NCI-H1105 treated with DMSO at 0.1 percent for 48 hours (cell line): Measurements from ENCODE around the gene MAOB.
A peak's percentile ranks its signal among the peaks of the same experiment; 100 is the strongest.
"Not testable (repeated sequence)": the region's sequence is repeated elsewhere in the genome, so short reads cannot be mapped to it uniquely, and the experiment has no call there.

Experiments
- DNase-seq: peaks from one replicate; lab custom pipeline; 2025; lab: John Stamatoyannopoulos, UW

The MAOB gene

DNA sequence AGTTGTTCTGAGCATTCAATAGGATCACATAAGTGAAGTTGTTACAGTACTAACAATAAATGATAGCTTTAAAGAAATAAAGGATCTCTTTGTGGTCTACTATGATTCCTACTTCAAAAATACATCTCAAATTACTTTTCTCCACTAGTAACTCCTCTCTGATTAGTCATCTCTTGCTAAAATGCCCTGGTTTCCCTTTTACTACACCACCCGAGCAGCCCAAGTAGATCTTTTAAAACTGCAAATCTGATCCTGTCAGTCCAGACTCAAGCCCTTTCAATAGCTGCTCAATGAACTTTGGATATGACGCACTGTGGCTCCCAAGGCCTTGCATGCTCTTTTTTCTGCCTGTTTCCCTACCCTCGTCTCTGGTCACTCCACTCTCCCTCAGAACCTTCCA, 128.6 kb downstream of the MAOB start:
- DNase-seq: no peak

DNA sequence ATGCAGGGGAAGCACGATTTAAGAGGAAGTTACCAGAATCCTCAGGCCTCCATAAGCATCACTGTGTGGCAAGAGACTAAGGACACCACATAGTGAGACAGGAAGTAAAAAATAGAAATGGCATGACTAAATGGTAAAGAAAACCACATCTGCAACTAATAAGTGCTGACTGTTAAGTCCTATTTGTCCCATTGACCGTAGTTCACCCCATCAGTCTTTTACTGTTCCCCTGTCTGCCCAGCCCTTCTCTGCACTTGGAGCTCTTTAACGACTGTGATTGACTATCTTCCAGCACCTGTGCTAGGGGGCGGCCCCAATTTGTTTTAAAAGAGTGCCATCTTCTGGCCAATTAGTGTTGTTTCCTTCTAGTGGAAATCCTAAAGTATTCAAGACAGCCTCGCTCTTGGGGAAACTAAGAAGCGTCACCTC, 132.0 kb downstream of the MAOB start:
- DNase-seq: peak; percentile 54

DNA sequence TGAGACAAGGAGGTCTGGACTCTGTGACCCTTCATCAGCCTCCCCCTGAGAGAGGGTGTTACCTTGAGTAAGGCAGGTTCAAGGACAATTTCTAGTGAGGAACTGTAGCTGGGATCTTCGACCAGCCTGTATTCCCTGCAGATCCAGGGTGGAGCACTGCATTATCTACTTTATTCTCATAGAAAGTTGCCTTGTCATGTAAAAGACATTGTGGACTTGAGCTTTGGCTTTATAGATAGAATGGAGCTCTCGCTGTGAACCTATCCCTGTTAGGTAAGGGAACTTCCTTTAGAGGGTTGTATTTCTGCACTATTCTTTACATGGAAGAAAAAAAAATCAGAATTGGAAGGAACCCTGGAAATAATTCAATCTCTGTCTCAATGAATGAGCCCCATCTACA, 134.8 kb downstream of the MAOB start:
- no peak for DNase-seq

DNA sequence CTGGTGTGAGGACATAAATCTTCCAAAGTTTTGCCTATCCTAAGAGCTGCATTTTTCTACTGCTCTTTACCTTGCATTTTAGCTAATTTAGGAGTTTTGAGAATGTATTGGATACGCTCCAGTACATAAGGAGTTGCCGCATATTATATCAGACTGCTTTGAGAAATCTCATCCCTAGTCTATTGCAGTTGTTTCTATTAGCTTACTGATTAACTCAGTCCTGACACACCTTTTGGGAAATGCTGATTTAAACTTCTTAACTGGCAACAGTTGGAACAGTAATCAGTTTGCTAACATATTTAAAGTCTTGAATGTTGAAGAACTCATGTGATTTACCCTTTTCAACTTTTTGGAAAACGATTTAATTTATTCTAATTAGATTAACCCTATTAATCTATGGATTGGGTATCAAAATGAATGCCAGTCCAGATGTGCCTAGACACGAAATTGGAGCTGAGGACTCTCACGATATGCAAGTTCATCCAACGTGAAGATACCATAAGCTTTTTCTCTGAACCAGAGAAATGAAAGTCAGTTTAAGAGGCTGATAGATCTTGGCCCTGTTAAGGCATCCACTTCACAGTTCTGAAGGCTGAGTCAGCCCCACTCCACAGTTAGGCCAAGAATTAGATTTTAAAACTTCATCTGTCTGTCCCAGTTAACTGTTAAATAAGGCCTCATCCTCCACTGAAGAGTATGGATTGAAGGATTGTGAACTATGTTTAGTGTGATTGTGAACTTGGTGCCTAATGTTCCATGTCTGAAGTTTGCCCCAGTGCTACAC, 136.1 kb downstream of the MAOB start:
- DNase-seq: no peak

DNA sequence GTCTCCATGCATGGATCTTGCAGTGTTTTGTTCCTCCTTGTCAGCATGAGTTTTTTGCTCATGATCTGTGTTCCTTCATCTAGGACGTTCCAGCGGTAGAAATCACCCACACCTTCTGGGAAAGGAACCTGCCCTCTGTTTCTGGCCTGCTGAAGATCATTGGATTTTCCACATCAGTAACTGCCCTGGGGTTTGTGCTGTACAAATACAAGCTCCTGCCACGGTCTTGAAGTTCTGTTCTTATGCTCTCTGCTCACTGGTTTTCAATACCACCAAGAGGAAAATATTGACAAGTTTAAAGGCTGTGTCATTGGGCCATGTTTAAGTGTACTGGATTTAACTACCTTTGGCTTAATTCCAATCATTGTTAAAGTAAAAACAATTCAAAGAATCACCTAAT, 138.0 kb downstream of the MAOB start:
- DNase-seq: no peak

DNA sequence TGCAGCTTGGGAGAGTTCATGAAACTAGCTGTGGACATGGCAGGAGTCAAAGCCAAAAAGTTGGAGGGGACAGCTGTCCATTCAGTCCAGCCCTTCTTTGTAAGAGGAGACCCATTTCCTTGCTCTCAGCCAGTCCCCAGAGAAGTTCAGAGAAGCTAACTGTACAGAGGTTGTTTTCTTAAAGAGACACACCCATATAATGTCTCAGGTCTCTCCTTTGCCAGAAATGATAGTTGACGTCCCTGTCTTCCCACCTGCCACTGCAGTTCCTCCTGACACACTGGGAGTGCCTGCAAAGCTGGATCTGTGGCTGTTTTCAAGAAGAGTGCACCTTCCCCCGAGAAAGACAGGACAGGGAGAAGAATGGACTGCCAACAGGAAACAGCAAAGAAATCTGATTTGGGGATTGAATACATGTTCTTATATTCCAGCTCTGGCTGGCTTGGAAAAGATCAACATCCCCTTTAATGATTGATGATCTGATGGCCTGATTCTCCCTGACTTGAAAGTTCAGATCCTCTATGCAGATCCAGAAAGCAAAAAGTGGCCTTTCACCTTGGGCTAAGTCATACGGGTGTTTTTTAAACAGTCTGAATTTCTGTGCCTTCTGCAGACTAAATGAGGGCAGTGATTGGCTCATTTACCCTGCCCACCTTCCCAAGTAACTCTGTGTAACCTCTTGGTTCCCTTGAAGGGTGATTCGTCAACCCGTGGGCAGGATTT, 139.0 kb downstream of the MAOB start:
- DNase-seq: no peak

DNA sequence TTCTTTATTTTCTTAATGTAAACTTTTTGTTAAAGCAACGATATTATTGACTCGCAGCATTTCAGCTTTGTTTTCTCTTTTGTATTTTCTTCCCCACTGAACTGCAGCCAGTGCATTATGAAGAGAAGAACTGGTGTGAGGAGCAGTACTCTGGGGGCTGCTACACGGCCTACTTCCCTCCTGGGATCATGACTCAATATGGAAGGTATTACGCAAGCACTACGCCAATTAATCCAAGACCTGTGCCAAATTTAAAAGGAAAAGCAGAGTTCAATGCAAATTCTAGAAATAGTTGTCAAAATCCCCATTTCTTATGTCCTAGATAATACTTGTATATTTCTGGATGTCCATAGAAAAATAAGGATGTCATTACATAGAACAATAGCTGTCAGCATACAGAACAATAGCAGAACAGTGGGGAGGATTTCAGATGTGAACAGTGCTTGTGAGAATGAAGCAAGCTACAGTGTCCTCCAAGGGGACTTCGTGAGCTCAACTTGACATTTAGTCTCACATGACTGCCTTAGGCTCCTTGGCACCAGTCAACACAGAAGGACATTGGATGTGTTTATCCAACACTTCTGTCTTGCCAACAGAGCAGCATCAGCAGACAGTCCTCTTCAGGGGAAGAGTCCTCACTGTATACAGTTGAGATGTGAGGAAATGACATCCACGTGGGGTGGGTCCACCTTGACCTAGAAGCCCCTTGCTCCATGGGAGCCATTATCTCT, 140.2 kb downstream of the MAOB start:
- DNase-seq: no peak

DNA sequence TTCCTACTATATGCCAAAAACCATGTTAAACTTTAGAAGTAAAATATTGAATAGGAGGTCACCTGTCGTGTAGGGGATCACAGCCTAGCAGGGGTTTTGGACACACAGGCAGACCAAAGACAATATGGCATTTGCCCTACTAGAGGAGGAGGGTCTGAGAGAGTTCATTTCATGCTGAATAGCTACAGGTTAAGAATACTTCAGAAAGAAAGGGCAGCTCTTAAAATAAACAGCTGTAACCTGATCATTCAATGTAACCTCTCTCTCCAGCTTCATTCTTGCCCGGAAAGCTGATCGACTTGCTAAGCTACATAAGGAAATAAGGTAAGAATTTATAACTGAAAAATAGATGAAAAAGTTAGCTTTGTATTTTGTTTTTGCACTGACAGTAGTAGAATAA, 146.3 kb downstream of the MAOB start:
- no peak for DNase-seq

DNA sequence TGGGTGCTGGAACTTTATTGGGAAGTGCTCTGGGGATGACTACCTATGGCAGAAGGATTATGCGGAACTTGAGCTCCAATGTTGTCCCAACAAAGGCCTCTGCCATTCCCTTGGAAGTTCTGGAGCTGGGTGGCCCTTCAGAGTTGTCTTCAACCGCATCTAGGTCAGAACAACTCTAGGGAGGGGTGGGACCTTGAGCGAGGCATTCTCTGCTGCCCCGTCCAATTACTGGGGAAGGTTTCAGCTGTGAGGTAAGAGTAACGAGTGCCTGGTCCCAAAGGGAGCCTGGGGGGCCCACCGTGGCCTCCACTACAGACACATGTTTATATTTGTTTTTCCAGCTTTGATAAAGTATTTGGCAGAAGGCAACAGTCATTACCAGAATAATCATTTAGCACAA, 146.7 kb downstream of the MAOB start:
- DNase-seq: no peak

DNA sequence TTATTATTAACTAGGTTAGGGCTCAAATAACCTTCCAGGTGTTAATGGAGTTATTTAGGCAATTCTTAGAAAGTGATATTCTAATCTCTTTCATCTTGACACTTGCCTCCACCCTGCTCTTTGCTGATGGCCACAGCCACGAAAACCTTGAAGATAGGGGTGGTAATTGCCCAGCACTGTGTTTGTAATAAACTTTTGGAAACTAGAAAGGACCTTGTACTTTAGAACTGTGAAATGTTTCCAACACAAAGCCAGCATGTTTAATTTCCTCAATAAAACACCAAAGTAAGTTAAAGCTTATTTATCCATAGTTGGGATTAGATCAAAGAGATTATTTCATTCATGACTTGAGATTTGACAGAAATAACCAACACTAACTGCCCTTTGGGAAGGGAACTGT, 147.8 kb downstream of the MAOB start:
- DNase-seq: no peak

DNA sequence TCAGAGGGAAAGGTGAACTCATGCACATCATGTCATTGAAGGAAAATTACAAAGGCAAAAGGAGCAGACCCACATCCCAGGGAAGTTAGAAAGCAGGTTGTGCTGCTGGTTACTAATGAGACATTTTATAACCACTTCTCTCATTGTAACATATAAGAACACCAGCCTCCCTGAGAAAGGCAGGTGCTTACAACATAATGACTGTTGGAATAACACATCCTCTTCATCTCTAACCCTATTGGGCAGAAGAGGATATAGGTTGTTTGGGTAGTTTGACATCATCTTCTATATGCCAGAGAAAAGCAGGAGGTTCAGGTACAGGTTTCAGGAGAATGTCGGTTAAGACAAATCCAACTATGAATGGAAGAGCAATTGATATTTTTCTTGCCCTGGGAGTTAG, 148.6 kb downstream of the MAOB start:
- no peak for DNase-seq

DNA sequence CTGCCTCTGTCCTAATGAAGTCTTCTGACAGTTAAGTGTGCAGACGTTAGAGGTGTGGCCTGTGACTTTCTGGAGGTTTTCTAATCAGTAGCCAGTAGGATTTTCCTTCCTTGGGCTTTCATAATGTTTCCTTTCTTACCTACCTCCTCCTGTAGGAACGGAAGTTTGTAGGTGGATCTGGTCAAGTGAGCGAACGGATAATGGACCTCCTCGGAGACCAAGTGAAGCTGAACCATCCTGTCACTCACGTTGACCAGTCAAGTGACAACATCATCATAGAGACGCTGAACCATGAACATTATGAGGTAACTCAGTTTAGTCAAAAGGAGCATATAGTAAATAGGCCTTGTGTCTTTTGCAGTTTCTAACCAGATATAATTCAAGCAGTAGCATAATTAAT, 151.2 kb downstream of the MAOB start:
- no peak for DNase-seq

DNA sequence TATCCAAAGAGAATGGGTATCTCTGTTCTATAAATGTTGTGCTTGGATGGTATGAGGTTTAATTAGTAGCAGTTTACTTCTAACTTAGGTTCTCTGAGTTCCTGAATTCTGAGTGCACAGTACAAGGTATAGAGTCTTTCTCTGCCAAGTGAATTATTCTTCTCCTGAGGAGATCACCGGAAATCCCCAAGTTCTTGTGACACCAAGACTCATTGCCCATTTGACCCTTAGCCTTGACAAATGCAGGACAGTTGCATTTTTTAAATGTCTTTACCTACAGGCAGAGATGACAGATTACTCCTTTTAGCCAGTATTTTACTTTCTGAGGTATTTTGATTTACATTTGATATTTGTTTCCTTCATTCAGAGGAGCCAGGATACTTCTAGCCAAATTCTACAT, 153.3 kb downstream of the MAOB start:
- DNase-seq: no peak

DNA sequence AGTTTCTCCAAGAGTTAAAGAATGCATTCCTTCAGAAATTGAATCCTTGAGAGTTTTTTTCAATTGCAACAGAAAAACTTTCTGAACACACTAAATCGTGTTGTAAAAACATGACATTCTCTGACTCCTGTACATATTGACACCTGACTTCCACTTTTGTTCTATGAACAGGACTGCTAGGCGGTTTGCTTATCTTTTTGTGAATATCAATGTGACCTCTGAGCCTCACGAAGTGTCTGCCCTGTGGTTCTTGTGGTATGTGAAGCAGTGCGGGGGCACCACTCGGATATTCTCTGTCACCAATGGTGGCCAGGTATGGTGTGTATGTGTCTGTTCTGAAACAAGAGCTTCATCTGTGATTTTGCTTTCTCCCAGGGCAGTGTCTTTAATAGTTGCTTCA, 154.2 kb downstream of the MAOB start:
- DNase-seq: no peak

DNA sequence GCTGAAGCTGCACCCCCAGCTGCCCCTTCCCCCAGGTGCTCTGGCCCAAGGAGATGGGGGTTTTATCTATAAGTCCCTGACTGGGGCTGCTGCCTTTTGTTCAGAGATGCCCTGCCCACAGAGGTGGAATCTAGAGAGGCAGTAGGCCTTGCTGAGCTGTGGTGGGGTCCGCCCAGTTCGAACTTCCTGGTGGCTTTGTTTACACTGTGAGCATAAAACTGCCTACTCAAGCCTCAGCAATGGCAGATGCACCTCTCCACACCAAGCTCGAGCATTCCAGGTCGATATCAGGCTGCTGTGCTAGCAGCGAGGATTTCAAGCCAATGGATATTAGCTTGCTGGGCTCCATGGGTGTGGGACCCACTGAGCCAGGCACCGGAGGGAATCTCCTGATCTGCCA, 155.0 kb downstream of the MAOB start:
- not testable (repeated sequence) for DNase-seq

DNA sequence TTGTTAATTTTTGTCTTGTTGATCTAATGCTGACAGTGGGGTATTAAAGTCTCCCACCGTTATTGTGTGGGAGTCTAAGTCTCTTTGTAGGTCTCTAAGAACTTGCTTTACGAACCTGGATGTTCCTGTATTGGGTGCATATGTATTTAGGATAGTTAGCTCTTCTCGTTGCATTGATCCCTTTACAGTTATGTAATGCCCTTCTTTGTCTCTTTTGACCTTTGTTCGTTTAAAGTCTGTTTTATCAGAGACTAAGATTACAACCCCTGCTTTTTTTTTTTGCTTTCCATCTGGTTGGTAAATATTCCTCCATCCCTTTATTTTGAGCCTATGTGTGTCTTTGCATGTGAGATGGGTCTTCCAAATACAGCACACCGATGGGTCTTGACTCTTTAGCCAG, 157.0 kb downstream of the MAOB start:
- DNase-seq: not testable (repeated sequence)

DNA sequence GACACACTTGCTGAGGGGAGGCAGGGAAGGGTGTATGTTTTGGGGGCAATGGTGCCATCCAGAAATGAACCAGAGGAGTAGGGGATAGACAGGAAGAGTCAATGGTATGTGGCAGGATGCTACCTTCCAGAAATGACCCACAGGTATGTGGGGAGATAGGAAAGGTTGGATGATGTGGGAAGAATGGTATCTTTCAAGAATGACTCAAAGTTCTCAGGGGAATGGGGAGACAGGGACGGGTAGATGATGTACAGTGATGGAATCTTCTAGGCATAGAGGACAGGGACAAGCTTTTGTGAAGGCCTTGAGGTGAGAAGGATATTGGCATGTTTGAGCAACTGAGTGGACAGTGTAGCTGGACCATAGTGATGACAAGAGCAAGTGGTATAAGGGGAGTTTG, 161.3 kb downstream of the MAOB start:
- no peak for DNase-seq

DNA sequence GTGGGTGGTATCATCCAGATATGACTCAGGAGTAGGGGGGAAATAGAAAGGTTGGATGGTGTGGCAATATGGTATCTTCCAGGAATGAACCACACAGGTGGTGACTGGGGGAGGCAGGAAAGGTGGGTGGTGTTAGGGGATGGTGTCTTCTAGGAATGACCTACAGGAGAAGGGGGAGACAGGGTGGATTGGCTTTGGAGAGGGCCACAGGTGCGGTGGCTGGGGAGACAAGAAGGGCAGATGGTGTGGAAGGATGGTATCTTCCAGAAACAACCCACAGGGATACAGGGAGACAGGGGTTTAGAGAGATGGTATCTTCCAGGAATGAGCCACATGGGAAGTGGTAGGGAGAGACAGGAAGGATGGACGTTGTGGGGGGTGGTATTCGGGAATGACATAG, 162.2 kb downstream of the MAOB start:
- no peak for DNase-seq

DNA sequence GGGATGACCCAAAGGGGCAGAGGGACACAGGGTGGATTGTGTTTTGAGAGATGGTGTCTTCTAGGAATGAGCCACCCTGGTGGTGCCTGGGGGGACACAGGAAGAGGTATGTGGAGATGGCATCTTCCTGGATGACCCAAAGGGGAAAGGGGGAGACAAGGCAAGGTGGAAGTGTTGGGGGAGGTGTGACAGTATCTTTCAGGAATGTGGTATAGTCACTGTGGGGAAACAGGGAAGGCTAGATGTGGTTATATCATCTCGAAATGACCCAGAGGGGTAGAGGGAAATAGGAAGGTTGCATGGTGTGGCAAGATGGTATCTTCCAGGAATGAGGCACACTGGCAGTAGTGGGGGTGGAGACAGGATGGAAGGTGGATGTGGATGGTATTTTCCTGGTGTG, 163.3 kb downstream of the MAOB start:
- no peak for DNase-seq

DNA sequence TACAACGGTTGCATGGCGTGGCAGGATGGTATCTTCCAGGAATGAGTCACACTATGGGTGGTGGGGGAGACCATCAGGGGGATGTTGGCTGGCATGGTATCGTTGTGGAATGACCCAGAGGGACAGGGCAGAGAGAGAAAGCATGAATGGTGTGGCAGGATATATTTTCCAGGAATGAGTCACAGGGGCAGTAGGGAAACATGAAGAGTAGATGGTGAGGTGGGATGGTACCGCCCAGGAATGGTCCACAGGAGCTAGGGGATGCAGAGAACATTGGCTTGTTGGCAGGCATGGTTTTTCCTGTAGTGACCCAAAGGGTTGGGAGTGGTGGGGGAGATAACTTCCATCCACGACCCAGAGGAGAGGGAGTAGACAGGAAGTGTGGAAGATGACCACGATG, 163.7 kb downstream of the MAOB start:
- no peak for DNase-seq

DNA sequence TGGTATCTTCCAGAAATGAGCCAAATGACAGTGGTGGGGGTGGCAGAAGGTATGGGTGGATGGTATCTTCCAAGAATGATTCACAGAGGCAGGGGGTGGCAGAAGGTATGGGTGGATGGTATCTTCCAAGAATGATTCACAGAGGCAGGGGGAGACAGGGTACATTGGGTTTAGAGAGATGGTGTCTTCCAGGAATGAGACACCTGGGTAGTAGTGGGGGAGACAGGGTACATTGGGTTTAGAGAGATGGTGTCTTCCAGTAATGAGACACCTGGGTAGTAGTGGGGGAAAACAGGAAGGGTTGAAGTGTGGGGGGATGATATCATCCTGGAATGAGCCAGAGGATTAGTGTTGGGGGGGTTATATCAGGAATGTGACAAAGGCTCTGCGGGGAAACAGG, 164.2 kb downstream of the MAOB start:
- no peak for DNase-seq

DNA sequence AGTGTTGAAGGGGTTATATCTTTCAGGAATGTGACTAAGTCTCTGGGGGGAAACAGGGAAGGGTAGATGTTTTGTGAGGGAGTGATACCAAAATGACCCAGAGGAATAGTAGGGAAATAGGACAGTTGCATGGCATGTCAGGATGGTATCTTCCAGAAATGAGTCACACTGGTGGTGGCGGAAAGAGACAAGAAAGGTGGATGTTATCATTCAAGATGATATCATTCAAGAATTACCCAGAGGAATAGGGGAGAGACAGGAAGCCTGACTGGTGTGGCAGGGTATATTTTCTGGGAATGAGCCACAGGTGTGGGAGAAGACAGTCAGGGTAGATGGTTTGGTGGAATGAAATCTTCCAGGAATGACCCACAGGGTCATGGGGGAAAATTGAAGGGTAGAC, 165.1 kb downstream of the MAOB start:
- DNase-seq: no peak

DNA sequence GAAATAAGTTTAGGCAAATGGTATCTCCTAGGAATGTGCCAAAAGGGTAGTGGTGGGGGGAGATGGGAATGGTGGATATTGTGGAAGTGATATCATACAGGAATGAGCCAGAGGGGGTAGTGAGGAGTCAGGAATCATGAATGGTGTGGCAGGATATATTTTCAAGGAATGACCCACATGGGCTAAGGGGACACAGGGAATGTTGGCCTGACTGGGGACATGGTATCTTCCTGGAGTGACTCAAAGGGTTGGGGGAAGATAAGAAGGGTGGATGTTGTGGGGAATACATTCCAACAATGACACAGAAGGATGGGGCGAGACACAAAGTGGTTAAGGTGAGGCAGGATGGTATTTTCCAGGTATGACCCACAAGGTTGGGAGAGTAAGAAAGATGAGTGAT, 165.6 kb downstream of the MAOB start:
- no peak for DNase-seq
